Measurements from ENCODE around the gene ISL2.
A peak's percentile ranks its signal among the peaks of the same experiment; 100 is the strongest.

The ISL2 gene

DNA sequence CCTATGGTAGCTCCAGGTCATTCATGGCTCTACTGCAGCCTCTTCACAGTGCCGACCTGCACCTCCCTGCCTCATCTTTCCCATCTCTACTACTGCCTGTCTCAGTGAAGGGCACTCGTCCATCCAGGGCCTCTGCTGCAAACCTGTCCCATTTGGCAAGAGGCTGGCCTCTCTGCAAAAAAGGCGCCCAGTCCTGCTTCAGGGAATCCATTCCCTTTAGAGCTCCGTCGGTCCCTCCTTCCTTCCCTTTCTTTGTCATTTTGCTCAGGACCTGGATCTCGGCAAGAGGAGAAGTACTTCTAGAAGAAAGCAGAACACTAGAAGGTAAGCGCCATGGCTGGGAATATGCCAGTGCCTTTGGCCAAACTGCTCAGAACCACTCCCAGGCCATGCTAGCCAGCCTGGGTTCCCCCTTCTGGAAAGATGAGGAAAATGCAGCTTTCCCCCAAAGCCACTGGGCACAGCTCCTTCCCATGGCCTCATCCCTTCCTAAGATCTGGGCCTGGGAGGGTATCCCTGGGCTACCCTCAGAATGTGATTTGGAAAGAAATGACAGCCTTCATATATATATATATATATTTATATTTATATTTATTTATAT is 6.4 kb upstream of the ISL2 start:
- no peak overlapping the region for H3K27ac ChIP-seq
- no peak overlapping the region for H3K4me3 ChIP-seq (ENCODE audit: low read depth, low read length)
- in situ Hi-C loops (cut with HindIII; ENCODE audit: low pct_ligation_motif_present, low sequenced_read_pairs) = no loop called here
- peaks cover 2% of the 10 kb centered on the region for H3K27me3 ChIP-seq (replicated peaks)
- no peak for DNase-seq
- TF ChIP-seq, protein P1, sequence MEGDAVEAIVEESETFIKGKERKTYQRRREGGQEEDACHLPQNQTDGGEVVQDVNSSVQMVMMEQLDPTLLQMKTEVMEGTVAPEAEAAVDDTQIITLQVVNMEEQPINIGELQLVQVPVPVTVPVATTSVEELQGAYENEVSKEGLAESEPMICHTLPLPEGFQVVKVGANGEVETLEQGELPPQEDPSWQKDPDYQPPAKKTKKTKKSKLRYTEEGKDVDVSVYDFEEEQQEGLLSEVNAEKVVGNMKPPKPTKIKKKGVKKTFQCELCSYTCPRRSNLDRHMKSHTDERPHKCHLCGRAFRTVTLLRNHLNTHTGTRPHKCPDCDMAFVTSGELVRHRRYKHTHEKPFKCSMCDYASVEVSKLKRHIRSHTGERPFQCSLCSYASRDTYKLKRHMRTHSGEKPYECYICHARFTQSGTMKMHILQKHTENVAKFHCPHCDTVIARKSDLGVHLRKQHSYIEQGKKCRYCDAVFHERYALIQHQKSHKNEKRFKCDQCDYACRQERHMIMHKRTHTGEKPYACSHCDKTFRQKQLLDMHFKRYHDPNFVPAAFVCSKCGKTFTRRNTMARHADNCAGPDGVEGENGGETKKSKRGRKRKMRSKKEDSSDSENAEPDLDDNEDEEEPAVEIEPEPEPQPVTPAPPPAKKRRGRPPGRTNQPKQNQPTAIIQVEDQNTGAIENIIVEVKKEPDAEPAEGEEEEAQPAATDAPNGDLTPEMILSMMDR (IDR thresholded peaks at IDR 0.05; ENCODE audit: low read depth, low read length, missing control alignments) = peak; percentile 85
- H3K36me3 ChIP-seq (replicated peaks) = no peaks in the 10 kb centered on the region

DNA sequence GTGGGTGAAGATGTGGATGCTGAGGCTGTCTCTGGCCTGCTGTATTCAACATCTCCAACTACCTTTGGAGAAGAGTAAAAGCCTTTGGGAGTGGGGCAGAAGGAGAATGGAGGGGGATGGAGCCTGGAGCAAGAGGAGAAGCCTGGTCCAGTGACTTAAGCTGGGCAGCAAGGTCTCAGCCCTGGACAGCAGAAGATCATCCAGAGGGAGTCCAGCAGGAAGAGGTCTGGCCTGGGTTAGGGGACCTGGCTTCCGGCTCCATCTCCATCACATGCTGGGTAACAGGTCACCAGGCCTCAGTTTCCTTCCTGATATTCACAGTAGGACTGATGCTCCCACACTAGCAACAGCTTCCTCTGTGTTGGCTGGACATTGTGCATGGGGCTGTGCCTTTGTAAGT is 3.8 kb upstream of the ISL2 start:
- Histone ChIP-seq H3K36me3 (replicated peaks) (no peaks in the 10 kb centered on the region), H3K4me3 (ENCODE audit: low read depth, low read length) (no peak overlapping the region), H3K27me3 (replicated peaks) (peaks cover 13% of the 10 kb centered on the region), H3K27ac (no peak overlapping the region)
- in situ Hi-C loops (cut with HindIII; ENCODE audit: low pct_ligation_motif_present, low sequenced_read_pairs) = no loop called here
- TF ChIP-seq, protein P1 (IDR thresholded peaks at IDR 0.05; ENCODE audit: low read depth, low read length, missing control alignments) = no peak
- no peak for DNase-seq

DNA sequence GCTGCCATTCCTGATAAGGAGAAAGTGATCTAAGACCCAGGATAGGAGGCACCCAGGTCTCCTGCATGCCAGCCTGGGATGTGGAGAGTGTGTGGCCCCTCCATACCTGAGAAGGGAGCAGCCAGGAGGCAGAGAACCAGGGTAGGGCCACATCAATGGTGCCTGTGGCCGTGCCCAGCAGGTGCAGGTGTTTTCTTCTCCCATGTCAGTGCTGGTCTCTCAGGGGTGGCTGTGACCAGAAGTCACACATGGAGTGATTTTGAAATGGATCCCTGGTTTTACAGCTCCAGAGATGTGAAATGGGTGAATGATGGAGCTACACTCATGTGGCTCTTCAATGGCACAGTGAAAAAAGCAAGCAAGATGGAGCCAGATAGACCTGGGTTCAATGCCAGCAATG is 3.3 kb upstream of the ISL2 start:
- no peak overlapping the region for H3K27ac ChIP-seq
- TF ChIP-seq, protein P1 (IDR thresholded peaks at IDR 0.05; ENCODE audit: low read depth, low read length, missing control alignments) = no peak
- peaks cover 18% of the 10 kb centered on the region for H3K27me3 ChIP-seq (replicated peaks)
- no peak for DNase-seq
- no peak overlapping the region for H3K4me3 ChIP-seq (ENCODE audit: low read depth, low read length)
- in situ Hi-C loops (cut with HindIII; ENCODE audit: low pct_ligation_motif_present, low sequenced_read_pairs) = no loop called here
- no peaks in the 10 kb centered on the region for H3K36me3 ChIP-seq (replicated peaks)

DNA sequence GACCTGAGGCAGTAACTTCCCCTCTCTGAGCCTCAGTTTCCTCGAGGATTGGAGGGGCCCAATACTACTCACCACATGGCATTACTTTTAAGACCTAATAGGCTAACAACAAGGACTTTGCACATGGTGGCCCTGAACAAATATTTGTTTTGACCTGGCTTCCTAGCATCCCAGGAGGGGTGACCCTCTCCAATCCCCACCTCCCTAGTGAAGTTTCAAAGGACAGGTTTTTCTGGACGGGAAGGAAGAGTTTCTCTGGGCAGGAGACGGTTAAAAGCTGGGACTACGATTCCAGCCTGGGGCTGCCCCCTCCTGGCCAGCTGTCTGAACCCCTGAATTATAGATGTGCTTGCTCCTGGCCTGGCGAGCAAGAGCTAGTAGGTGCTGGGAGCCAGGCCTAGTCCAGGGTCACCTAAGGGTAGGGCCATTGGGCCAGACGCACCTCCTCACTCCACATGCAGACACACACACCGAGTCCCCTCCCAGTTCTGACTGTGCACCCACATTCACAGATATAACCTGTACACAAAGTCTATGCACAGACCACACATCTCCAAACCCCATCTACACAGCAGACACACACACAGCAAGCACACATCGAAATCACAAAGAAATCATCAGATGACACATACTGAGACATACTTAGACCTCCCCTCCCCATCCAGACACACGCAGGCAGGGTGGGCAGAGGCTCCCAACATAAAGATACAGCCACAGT is 2.7 kb upstream of the ISL2 start:
- TF ChIP-seq, protein P1 (IDR thresholded peaks at IDR 0.05; ENCODE audit: low read depth, low read length, missing control alignments) = peak; percentile 69
- no peaks in the 10 kb centered on the region for H3K36me3 ChIP-seq (replicated peaks)
- H3K27ac ChIP-seq = no peak overlapping the region
- DNase-seq = no peak
- in situ Hi-C loops (cut with HindIII; ENCODE audit: low pct_ligation_motif_present, low sequenced_read_pairs) = no loop called here
- H3K4me3 ChIP-seq (ENCODE audit: low read depth, low read length) = no peak overlapping the region
- peaks cover 24% of the 10 kb centered on the region for H3K27me3 ChIP-seq (replicated peaks)

DNA sequence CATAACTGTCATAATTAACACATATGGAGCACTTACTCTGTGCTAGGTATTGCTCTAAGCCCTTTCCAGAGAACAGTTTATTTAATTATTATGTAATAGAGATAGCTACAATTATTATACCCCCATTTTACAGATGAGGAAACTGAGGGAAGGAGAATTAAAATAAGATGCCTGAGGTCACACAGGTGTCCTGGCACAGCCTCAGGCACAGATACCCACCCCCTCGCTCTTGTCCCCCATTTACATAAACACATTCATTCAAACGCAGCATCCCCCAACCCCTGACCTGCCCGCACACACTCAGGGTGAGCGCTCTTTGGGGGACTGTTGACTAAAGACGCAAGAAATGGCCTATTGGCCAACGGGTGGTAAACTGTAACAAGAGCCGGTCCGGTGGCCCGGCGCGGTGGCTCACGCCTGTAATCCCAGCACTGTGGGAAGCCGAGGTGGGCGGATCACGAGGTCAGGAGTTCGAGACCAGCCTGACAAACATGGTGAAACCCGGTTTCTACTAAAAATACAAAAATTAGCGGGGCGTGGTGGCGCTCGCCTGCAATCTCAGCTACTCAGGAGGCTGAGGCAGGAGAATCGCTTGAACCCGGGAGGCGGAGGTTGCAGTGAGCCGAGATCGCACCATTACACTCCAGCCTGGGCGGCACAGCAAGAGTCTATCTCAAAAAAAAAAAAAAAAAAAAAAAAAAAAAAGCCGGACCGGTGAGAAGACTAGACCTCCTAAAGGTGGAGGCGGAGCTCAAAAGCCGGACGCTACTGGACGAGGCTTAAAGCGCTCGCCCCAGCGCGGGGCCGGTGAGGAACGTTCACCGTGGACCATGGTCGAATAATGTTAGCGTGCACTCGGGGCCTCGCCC is 1.9 kb upstream of the ISL2 start:
- H3K4me3 ChIP-seq (ENCODE audit: low read depth, low read length) = no peak overlapping the region
- no peak overlapping the region for H3K27ac ChIP-seq
- no peak for DNase-seq
- in situ Hi-C loops (cut with HindIII; ENCODE audit: low pct_ligation_motif_present, low sequenced_read_pairs) = no loop called here
- TF ChIP-seq, protein P1 (IDR thresholded peaks at IDR 0.05; ENCODE audit: low read depth, low read length, missing control alignments) = no peak
- peaks cover 32% of the 10 kb centered on the region for H3K27me3 ChIP-seq (replicated peaks)
- H3K36me3 ChIP-seq (replicated peaks) = no peaks in the 10 kb centered on the region
